Measurements from ENCODE around the gene RIMBP3B. TPM values are rescaled to one million over a fixed set of nuclear protein-coding genes. Genes with fewer than 3 reads are reported as not detected.
"Not testable (repeated sequence)": the region's sequence is repeated elsewhere in the genome, so short reads cannot be mapped to it uniquely, and the experiment has no call there.

Gene RIMBP3B, protein sequence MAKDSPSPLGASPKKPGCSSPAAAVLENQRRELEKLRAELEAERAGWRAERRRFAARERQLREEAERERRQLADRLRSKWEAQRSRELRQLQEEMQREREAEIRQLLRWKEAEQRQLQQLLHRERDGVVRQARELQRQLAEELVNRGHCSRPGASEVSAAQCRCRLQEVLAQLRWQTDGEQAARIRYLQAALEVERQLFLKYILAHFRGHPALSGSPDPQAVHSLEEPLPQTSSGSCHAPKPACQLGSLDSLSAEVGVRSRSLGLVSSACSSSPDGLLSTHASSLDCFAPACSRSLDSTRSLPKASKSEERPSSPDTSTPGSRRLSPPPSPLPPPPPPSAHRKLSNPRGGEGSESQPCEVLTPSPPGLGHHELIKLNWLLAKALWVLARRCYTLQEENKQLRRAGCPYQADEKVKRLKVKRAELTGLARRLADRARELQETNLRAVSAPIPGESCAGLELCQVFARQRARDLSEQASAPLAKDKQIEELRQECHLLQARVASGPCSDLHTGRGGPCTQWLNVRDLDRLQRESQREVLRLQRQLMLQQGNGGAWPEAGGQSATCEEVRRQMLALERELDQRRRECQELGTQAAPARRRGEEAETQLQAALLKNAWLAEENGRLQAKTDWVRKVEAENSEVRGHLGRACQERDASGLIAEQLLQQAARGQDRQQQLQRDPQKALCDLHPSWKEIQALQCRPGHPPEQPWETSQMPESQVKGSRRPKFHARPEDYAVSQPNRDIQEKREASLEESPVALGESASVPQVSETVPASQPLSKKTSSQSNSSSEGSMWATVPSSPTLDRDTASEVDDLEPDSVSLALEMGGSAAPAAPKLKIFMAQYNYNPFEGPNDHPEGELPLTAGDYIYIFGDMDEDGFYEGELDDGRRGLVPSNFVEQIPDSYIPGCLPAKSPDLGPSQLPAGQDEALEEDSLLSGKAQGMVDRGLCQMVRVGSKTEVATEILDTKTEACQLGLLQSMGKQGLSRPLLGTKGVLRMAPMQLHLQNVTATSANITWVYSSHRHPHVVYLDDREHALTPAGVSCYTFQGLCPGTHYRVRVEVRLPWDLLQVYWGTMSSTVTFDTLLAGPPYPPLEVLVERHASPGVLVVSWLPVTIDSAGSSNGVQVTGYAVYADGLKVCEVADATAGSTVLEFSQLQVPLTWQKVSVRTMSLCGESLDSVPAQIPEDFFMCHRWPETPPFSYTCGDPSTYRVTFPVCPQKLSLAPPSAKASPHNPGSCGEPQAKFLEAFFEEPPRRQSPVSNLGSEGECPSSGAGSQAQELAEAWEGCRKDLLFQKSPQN (N-terminal part only)
- polyA plus RNA-seq (ENCODE audit: insufficient read length in 3 of 3), result under 1 TPM in 1 of 3 donors, not detected in 2; 0.07 TPM
- long read RNA-seq, donor 1, result 0 reads
- long read RNA-seq, donor 2, full-length matches to known transcripts, result 1 of 1 reads
- long read RNA-seq, donor 2, partial matches to known transcripts, result 0 of 1 reads
- long read RNA-seq, donor 2, other reads (novel, unspliced or antisense), result 0 of 1 reads
- long read RNA-seq, donor 3, result 0 reads
- long read RNA-seq, donor 4, result 0 reads
- long read RNA-seq, donor 5, full-length matches to known transcripts, result 1 of 1 reads
- long read RNA-seq, donor 5, partial matches to known transcripts, result 0 of 1 reads
- long read RNA-seq, donor 5, other reads (novel, unspliced or antisense), result 0 of 1 reads
- long read RNA-seq, donor 6, full-length matches to known transcripts, result 1 of 1 reads
- long read RNA-seq, donor 6, partial matches to known transcripts, result 0 of 1 reads
- long read RNA-seq, donor 6, other reads (novel, unspliced or antisense), result 0 of 1 reads
- long read RNA-seq, donor 7, full-length matches to known transcripts, result 1 of 1 reads
- long read RNA-seq, donor 7, partial matches to known transcripts, result 0 of 1 reads
- long read RNA-seq, donor 7, other reads (novel, unspliced or antisense), result 0 of 1 reads
- long read RNA-seq, donor 8, full-length matches to known transcripts, result 2 of 2 reads
- long read RNA-seq, donor 8, partial matches to known transcripts, result 0 of 2 reads
- long read RNA-seq, donor 8, other reads (novel, unspliced or antisense), result 0 of 2 reads
- long read RNA-seq, donor 9, result 0 reads
- long read RNA-seq, donor 10, full-length matches to known transcripts, result 1 of 1 reads
- long read RNA-seq, donor 10, partial matches to known transcripts, result 0 of 1 reads
- long read RNA-seq, donor 10, other reads (novel, unspliced or antisense), result 0 of 1 reads
- long read RNA-seq, donor 11, result 0 reads
- long read RNA-seq, donor 12, result 0 reads
- long read RNA-seq, donor 13, result 0 reads
- long read RNA-seq, donor 14, result 0 reads
- long read RNA-seq, donor 15, result 0 reads
- long read RNA-seq, donor 16, result 0 reads

GRCh38 chr22:21383701-21384467, at the start of gene RIMBP3B:
RIMBP3B (plus strand) TSS chr22:21383751; CDS start chr22:21383859, 108 bp downstream.
- not testable (repeated sequence) for DNase-seq

DNA sequence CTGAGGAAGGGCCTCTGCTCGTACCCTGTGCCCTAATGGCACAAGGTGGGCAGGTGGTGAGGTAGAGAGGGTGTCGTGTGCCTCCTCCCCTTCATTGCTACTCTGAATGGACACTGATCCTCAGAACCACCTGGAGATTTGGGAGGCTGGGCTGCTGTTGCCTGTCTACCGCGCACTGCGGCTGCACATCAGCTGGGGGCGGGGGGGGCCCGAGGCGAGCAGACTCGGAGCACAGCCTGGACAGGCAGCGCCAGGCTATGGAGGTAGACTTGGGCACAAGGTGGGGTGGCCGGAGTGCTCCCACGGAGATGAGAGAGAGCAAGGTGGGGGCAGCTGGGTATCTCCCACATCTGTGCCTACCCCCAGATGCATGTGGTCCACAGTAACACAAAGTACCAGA, 26.0 kb upstream of the RIMBP3B start:
- not testable (repeated sequence) for DNase-seq

DNA sequence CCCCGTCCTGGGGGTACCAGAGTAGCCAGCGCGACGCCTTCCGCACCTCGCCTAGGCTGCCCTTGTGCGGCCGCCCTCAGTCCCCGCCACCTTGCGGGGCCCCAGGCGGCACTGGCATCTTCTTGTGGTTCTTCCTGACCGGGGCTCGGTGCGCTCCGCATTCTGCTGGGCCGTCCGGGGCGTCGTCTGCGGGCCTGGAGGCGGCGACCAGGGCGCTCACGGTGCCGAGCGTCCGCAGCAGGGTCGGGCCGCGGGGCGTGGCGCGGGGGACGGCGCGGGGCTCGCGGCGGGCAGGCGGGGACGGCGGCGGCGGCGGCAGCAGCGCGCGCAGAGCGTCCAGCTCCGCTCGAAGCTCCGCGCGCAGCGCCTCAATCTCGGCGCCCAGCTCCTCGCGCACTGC, 23.0 kb upstream of the RIMBP3B start:
- DNase-seq, result not testable (repeated sequence)

DNA sequence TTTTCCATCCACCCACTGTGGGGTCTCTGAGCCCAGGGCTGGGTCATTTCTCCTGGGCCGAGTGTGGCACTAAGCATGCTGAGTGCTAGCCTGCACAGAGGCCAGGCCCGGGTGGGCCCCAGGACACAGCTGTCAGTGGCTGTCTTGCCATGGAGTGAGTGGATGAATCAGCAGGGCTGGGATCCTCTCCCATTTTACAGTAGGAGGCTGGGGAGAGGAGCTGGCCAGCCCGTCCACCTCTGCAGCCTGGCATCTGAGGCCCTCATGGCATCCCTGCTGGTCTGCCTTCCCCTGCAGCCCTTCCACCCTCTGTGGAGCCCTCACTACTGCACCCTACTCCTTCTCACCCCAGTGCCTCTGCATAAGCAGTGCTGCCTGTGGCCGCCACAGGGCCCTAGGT, 21.1 kb upstream of the RIMBP3B start:
- not testable (repeated sequence) for DNase-seq

GRCh38 chr22:21363061-21363460, 20.5 kb upstream of the RIMBP3B start:
- not testable (repeated sequence) for DNase-seq

DNA sequence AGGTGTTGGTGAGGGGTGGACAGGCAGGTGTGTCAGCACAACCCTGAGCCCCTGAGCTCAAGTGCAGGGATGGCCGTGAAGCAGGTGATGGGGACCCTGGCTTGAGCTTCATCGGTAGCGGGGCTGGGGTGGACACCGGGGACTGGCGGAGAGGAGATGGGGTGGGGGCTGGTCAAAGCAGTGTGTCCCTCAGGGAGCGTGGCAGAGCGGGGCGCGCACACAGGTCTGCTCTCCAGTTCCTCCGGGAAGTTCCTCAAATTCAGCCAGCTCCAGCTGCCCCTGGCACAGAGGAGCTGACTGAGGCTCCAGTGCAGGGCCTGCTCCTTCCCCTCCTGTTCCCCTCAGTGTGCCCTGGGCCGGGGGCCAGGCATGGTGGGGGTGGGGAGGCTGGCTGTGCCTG, 19.7 kb upstream of the RIMBP3B start:
- DNase-seq, result not testable (repeated sequence)

- DNase-seq, result not testable (repeated sequence)
Measured at GRCh38 chr22:21364362-21364761, 19.2 kb upstream of the RIMBP3B start.

DNA sequence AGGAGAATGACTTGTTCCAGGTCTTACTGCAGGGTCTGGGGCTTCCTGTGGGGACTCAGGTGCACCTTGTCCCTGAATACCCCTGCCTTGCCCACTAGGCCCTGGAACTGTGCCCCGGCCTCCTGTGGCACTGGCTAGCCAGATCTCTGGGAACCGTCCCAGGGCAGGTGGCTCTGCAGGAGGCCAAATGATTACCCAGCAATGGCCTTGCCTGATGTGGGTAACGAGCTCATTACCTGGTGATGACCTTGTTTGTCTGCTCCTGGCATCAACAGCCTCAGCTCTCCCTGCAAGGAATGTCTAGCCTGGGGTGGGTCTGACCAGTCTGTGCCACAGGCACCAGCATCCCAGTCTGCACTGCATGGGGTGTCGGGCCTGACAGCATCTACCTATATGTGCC, 18.2 kb upstream of the RIMBP3B start:
- not testable (repeated sequence) for DNase-seq

- DNase-seq, result not testable (repeated sequence)
Measured at GRCh38 chr22:21368603-21369310, 14.8 kb upstream of the RIMBP3B start.

DNA sequence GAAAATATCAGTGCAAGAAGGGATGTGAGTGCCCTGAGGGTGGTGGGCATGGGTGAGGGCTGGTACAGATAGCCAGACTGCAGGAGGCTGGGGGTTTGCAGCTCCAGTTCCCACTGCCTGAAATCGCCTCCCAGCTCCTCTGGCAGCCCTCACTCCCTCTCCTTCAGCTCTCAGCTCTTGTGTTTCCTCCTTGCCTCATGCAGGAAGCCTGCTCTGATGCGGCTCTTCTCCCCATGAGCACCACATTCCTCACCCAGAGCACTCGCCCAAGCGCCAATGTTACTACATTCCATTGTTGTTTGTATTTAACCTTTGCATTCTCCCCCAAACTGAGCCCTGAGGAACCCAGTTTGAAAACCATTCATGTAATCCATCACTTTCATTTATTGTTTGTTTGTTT, 7.7 kb upstream of the RIMBP3B start:
- not testable (repeated sequence) for DNase-seq

DNA sequence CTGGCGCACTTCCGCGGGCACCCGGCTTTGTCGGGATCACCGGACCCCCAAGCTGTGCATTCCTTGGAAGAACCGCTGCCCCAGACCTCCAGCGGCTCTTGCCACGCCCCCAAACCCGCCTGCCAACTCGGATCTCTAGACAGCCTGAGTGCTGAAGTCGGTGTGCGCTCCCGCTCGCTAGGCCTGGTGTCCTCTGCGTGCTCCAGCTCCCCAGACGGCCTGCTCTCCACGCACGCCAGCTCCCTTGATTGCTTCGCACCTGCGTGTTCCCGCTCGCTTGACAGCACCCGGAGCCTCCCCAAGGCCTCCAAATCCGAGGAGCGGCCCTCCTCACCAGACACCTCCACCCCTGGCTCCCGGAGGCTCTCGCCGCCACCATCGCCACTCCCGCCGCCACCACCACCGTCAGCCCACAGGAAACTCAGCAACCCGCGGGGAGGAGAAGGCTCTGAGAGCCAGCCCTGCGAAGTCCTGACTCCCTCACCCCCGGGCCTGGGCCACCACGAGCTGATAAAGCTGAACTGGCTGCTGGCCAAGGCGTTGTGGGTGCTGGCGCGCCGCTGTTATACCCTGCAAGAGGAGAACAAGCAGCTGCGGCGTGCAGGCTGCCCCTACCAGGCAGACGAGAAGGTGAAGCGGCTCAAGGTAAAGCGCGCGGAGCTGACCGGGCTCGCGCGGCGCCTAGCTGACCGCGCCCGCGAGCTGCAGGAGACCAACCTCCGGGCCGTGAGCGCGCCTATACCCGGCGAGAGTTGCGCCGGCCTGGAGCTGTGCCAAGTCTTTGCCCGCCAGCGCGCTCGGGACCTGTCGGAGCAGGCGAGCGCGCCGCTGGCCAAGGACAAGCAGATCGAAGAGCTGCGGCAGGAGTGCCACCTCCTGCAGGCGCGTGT, 1.2 kb downstream of the RIMBP3B start:
- not testable (repeated sequence) for DNase-seq

- DNase-seq, result not testable (repeated sequence)
Measured at GRCh38 chr22:21389480-21389879, 5.9 kb downstream of the RIMBP3B start.

DNA sequence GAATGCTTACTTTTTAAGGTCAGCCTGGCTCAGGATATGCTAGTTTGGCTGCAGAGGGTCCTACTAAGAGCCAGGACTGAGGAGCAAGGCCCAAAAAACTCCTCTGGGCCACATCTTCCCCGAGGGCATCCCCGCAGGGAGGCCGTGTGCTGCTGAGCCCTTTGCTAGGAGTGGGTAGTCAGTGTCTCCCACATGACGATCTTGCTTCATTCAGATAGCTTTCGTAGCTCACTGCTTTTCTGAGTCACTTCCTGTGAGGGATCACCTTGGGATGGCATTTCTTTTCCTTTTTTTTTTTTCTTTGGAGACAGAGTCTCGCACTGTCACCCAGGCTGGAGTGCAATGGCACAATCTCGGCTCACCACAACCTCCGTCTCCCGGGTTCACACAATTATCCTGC, 6.5 kb downstream of the RIMBP3B start:
- not testable (repeated sequence) for DNase-seq

DNA sequence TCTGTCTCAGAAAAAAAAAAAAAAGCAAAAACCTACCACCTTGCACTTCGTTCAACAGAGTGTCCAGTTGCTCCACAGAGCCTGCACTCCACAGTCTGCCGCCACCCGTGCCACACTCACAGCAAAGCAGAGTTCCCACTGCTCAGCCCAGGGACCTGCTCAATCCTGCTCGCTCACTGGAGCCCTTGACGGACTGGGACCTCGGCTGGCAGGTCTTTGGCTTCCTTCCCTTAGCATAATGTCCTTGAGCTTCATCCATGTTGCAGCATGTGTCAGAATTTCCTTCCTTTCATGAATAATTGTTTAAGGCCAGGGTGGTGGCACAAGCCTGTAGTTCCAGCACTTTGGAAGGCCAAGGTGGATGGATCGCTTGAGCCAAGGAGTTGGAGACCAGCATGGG, 11.1 kb downstream of the RIMBP3B start:
- DNase-seq, result not testable (repeated sequence)

GRCh38 chr22:21401197-21401969, 17.8 kb downstream of the RIMBP3B start:
- not testable (repeated sequence) for DNase-seq

DNA sequence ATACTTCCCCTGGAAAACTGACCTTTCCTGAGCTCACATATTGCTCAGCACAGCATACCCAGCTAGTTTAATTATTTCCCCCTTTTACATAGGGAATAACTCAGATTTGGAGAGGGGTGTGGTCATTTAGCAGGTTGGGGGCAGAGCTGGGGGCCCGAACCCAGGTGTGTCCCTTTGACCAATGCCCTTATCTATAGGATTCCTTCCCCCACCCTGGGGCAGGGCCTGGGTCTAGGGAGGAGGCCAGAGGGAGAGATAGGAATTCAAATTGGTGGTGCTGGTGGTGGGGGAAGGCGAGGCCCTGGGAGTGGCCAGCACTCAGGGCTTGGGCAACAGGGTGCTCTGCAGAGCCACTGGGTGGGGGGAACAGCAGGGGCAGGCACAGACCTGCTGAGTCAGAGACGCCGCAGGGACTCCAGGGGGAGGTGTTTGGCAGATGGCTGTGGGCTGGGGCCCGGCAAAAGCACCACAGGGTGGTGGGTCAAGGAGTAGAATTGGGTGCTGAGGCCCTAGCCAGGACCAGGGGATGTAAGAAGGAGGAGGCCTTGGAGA, 19.3 kb downstream of the RIMBP3B start:
- DNase-seq, result not testable (repeated sequence)
